GM18873 (cell line): ENCODE results near the gene JAKMIP3.

Source experiments
- ATAC-seq: cut with Tn5 transposase; IDR thresholded peaks from one replicate; pipeline ENCODE4 v1.9.1; 2021; ENCODE audit warnings: mild to moderate bottlenecking, moderate library complexity, moderate number of reproducible peaks; ENCODE audit not compliant: unreplicated experiment, low FRiP score

Gene JAKMIP3

GRCh38 chr10:132043861-132044695 lies 21.7 kb upstream of the JAKMIP3 start:
- no peak for ATAC-seq

DNA sequence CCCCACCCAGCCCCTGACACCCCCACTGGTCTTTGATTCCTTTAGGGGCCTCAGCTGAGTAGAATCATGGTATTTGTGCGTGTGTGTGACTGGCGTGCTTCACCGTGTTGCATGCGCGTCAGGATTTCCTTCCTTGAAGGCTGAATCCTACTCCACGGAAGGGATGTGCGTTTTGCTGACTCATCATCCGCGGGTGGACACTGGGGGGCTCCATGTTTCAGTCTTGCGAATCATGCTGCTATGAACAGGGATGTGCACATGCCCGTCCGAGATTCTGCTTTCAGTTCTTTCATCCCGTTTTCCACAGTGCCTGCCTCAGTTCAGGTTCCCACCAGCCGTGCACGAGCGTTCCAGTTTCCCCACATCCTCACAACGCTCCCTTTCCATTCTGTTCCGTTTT lies 20.9 kb upstream of the JAKMIP3 start:
- ATAC-seq, result no peak

GRCh38 chr10:132045324-132045723 lies 20.4 kb upstream of the JAKMIP3 start:
- ATAC-seq, result no peak

DNA sequence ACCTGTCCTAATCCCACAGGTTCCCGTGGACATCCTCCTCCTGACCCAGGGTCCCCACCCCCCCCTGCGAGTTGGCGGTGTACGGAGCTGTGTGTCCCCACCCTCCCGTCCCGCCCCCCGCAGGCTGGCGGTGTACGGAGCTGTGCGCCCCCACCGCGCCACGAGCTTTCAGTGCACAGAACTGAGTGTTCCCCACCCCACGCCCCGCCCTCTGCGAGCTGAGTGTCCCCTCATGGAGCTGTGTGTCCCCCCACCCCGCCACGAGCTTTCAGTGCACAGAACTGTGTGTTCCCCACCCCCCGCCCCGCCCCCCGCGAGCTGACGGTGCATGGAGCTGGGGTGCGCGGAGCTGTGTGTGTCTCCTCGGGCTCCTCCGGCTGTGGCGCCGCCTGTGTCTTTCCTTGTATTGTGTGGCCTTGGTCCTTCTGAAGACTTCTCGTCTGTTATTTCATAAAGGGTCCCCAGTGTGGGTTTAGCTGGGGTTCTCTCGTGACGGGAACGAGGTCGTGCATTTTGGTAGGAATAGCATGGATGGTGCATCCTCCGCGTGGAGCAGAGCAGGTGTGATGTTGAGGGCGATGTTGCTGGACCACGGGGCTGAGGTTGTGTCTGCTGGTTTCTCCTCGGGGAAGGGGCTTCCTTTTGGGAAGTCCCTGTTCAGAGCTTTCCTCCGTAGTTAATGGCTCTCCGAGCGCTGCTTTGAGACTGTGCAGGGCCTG lies 18.0 kb upstream of the JAKMIP3 start:
- ATAC-seq, result no peak

DNA sequence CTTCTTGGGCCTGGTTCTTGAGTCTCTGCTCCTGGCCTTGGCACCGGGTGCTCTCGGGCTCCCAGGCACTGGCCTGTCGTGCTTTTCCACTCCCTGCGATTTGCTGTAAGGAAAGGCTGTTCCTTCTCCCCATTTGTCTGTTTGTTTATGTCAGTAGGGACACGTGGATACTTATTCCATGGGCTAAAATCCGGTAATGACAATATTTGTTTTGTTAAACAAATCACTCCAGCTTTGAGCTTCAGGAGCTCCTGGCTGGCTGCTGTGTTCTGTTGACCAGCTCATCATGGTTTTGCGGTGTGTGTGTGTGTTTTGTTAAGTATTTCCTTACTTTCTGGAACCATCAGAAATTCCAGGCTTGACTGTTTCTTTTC lies 17.5 kb upstream of the JAKMIP3 start:
- ATAC-seq, result no peak

- ATAC-seq, result no peak
Measured at GRCh38 chr10:132050191-132050590, 15.6 kb upstream of the JAKMIP3 start.

DNA sequence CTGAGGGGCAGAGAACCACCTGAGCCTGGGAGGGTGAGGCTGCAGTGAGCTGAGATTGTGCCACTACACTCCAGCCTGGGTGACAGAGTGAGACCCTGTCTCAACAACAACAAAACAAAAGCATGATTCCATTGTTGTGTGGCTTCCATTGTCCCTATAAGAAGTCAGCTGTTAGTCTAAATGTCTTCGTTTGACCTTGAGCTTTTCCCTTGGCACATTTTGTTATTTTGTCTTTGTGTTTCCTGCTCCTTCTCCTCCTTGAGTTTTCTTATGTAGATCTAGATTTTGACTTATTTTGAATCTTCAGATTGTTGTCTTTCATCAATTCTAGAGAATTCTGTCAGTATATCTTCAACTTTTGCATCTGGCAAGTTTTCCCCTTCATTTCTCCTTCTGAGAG lies 13.6 kb upstream of the JAKMIP3 start:
- no peak for ATAC-seq

- ATAC-seq, result no peak
Measured at GRCh38 chr10:132054564-132054963, 11.2 kb upstream of the JAKMIP3 start.

DNA sequence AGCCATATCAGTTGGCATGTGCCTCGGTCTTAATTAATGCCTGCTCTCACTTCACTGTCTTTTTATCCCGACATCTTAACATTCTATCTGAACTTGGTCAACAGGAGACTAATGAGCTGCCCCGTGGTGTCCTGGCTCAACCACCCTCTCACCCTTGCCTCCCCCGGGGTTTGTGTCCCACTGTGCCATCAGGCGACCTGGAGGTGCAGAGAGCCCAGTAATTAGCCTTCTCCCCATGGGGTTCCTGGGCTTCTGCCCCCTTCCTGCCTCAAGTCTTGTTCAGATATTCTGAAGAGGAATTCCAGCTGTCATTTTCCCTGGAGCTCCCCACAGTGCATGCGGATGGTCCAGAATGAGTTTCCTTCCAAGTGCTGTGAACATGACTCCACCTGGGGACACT lies 10.1 kb upstream of the JAKMIP3 start:
- ATAC-seq, result no peak

DNA sequence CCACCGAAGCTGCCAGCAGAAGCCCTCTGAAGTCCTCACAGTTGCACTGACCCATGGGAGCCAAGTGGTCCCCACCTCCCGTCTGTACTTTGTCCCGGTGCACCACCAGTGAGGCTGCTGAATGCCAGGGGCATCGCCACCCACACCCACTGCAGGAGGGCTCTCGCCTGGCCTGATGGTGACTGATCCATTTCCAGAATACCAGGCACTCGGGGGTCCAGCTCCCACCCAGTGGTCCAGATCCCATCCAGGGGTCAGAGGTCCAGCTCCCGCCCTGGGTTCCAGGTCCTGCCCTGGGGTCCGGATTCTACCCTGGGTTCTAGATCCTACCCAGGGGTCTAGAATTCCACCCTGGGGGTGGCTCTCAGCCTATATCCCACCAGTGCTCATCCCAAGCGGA lies 9.1 kb upstream of the JAKMIP3 start:
- ATAC-seq, result no peak

- ATAC-seq, result no peak
Measured at GRCh38 chr10:132057191-132057681, 8.5 kb upstream of the JAKMIP3 start.

GRCh38 chr10:132058111-132058745 lies 7.5 kb upstream of the JAKMIP3 start:
- ATAC-seq, result no peak

DNA sequence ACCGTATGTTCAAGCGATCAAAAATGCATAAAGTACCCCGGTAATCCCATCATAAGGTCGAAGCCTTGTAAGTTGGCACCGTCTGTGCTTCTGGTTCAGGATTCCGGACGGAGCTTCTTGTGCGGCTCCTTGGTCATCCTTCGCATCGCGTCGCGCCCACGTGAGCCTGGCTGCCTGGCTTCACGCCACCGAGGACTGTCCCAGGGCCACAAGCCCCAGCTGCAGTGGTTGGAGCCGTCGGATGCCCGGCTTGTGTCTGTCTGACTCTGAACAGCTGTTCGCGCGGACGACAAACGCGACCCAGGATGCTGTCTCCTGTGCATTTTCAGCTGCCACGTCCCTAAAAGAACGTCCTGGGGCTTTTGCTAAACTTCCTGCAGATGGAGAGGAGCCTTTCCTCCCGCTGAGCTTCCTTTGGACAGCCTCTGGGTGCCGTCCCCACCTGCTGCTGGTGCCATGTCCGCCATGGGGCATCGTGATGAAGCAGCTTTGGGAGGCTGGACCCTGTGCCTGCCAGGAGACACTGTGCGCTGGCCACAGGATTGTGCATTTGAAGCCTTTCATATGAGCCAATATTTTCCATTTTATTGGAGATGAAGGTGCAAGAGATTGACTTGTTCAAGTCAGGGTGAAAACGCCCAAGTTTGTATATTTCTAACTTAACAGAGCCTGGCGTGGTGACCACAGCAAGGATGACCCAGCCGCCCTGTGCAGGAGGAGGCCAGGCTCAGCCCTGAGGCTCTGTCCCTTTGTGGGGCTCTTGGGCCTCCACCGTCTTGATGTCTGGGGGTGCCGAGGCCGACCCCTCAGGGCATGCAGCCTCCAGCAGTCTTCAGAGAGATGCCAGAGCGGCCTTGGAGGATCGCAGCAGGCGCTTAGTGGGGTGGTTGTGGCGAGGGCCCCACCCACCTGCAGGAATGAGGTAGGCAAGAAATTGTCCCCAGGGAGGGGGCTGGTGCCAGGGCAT lies 6.7 kb upstream of the JAKMIP3 start:
- ATAC-seq, result no peak

DNA sequence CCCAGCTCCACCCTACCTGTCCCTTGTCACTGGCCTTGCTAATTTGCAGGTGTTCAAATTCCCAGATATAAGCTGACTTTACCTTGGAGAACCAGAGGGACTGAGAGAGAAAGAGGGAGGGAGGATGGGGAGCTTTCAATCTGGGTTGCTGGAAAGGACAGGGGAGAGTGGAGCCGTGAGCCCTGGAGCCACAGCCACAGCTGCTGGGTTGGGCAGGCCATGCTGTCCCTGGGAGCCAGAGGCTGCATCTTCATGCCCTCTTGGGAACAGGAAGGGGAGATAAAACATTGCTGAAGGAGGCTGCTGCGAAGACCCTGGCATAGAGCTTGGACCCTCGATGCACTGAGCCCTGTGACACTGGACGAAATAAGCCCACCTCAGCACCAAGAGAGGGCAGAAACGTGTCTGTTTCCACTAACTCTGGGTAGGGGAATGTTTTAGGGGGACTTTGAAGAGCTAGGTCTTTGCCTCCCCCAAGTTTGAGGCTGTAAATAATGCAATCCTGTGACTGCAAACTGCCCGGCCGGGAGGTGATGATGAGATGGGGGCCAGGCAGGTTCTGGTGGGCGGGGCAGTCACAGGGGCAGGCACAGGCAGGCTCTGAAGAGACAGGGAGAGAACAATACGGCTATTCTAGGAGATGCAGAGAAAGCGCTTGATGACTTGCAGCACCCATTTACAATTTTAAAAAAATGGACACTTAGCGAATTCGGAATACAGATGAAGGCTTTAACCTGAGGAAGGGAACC lies 5.8 kb upstream of the JAKMIP3 start:
- no peak for ATAC-seq

DNA sequence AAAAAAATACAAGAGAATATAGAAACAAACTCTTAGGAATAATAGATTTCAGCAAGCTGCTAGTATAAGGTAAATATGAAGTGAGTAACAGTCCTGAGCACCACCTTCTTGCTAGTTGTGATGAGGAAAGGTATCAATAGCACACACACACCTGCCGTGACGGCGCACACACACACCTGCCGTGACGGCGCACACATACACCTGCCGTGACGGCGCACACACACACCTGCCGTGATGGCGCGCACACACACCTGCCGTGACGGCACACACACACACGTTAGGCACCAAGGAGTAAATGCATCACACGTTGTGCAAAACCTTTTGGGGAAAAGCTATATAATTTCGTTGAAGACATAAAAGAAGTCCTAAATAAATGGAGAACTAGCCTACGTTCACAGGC lies 4.7 kb upstream of the JAKMIP3 start:
- no peak for ATAC-seq

DNA sequence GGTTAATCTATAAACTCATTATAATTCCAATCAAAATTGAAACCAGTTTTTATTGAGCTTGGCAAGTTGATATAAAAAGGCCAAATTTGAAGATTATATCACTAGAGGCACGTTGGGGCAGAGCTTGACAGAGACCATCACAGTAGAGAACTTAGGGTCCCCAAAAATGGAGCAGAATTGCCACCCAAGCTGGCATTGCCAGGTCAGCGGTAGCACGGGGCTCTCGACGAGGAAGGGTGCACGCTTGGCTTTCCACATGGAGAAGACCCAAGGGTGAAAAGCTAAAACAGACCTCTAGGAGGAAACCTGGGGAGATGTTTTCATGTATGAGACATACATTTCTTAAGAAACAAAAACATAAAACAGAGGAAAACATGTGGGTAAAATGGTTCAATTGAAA lies 4.3 kb upstream of the JAKMIP3 start:
- no peak for ATAC-seq

DNA sequence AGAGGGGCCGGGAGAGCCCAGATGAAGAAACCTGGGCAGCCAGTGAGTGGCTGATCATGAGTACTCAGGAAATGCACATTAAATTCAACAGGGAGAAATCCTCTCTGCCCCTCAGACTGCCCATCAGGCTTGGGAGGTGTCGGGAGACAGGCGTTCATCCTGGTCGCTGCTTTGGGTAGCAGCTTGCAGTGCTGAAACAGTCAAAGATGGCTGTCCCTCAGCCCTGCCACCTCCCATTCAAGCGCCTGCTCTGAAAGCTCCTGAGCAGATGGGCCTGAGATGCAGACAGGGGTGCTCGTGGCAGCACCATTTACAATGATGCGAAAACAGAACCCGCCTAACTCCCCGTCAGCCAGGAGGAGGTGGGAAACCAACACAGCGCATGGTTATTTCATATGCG lies 3.6 kb upstream of the JAKMIP3 start:
- no peak for ATAC-seq

- ATAC-seq, result no peak
Measured at GRCh38 chr10:132062641-132063390, 2.9 kb upstream of the JAKMIP3 start.

- no peak for ATAC-seq
Measured at GRCh38 chr10:132063432-132063831, 2.3 kb upstream of the JAKMIP3 start.
